Measurements from ENCODE around the gene NCR1.
"Not testable (repeated sequence)": the region's sequence is repeated elsewhere in the genome, so short reads cannot be mapped to it uniquely, and the experiment has no call there.

The NCR1 gene, protein sequence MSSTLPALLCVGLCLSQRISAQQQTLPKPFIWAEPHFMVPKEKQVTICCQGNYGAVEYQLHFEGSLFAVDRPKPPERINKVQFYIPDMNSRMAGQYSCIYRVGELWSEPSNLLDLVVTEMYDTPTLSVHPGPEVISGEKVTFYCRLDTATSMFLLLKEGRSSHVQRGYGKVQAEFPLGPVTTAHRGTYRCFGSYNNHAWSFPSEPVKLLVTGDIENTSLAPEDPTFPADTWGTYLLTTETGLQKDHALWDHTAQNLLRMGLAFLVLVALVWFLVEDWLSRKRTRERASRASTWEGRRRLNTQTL

DNA sequence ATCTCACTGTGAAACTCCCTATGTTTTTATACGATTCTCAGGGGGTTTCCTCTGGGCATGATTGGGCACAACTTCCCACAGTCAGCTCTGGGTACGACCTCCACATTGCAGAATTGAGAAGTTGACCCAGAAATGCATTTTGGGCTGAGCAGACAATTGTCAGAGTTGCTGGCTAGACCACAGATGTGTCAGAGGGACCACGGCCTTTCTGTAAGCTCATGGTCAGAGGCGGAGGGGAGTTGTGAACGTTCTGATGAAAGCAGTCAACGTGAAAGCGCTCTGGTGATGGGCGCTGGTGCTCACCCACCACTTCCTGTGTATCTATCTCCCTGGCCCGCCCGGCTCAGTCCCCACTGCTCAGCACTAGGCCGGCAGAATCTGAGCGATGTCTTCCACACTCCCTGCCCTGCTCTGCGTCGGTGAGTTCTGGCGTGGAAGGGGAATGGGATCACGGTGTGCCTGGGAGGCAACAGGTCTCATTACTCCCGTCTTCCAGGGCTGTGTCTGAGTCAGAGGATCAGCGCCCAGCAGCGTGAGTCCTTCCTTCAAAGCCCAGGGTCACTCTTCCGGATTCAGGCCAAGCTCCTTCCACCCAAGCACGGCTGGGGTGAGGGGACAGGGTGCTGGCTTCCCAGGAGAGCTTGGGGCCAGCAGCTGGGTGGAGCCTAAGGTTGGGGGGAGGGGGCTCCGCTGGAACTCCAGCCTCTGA lies at the start of gene NCR1:
TSS of gene NCR1 (plus strand) at position 346 of the 709 bp plus-strand sequence. CDS start at position 386, 40 bp downstream.
- DNase-seq (ENCODE audit: low read depth) = no peak
- no peak within 1 kb of the TSS for H3K4me3 ChIP-seq (ENCODE audit: low read depth, low read length)
- TF ChIP-seq, protein P1, sequence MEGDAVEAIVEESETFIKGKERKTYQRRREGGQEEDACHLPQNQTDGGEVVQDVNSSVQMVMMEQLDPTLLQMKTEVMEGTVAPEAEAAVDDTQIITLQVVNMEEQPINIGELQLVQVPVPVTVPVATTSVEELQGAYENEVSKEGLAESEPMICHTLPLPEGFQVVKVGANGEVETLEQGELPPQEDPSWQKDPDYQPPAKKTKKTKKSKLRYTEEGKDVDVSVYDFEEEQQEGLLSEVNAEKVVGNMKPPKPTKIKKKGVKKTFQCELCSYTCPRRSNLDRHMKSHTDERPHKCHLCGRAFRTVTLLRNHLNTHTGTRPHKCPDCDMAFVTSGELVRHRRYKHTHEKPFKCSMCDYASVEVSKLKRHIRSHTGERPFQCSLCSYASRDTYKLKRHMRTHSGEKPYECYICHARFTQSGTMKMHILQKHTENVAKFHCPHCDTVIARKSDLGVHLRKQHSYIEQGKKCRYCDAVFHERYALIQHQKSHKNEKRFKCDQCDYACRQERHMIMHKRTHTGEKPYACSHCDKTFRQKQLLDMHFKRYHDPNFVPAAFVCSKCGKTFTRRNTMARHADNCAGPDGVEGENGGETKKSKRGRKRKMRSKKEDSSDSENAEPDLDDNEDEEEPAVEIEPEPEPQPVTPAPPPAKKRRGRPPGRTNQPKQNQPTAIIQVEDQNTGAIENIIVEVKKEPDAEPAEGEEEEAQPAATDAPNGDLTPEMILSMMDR (IDR thresholded peaks at IDR 0.05; ENCODE audit: low read depth, low read length, missing control alignments) = no peak
- in situ Hi-C loops (cut with HindIII; ENCODE audit: low sequenced_read_pairs) = no loop called here

DNA sequence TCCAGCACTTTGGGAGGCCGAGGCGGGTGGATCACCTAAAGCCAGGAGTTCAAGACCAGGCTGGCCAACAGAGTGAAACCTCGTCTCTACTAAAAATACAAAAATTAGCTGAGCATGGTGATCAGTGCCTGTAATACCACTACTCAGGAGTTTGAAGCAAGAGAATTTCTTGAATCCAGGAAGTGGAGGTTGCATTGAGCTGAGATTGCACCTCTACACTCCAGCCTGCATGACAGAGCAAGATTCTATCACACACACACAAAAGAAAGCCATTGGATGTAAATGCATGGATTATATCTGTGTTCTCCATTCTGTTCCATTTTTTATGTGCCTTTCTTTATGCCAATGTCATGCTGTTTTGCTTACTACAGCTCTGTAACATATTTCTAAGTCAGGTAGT lies 47.5 kb upstream of the NCR1 start:
- in situ Hi-C loops (cut with HindIII; ENCODE audit: low sequenced_read_pairs); H3K4me3 ChIP-seq (ENCODE audit: low read depth, low read length); DNase-seq (ENCODE audit: low read depth): not testable (repeated sequence)

GRCh38 chr19:54859421-54859820 lies 46.5 kb upstream of the NCR1 start:
- H3K4me3 ChIP-seq (ENCODE audit: low read depth, low read length); in situ Hi-C loops (cut with HindIII; ENCODE audit: low sequenced_read_pairs); DNase-seq (ENCODE audit: low read depth): not testable (repeated sequence)

GRCh38 chr19:54863459-54863858 lies 42.5 kb upstream of the NCR1 start:
- H3K4me3 ChIP-seq (ENCODE audit: low read depth, low read length); DNase-seq (ENCODE audit: low read depth); in situ Hi-C loops (cut with HindIII; ENCODE audit: low sequenced_read_pairs): not testable (repeated sequence)

GRCh38 chr19:54871696-54872095 lies 34.3 kb upstream of the NCR1 start:
- H3K4me3 ChIP-seq (ENCODE audit: low read depth, low read length) = no peak overlapping the region
- TF ChIP-seq, protein P1 (IDR thresholded peaks at IDR 0.05; ENCODE audit: low read depth, low read length, missing control alignments) = no peak
- in situ Hi-C loops (cut with HindIII; ENCODE audit: low sequenced_read_pairs) = no loop called here
- no peak for DNase-seq (ENCODE audit: low read depth)

DNA sequence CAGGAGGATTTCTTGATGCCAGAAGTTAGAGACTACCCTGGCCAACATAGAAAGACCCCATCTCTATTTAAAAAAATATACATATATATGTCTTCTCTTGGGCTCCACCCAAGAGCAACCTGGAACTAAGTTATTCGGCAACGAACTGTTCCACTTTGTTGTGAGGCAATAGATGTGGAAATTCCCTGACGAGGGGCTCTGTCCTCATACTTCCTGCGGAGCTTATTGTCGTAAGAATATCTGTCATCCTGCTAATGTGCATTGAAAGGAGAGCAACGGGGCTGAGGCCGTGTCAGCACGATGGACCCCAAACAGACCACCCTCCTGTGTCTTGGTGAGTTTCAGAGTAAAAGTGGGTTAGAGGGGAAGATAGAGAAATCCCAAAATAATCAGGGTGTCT lies 32.0 kb upstream of the NCR1 start, which contains the start of gene FCAR:
TSS of gene FCAR (plus strand) at position 246 of the 400 bp plus-strand sequence. CDS start at position 301, 55 bp downstream.
- in situ Hi-C loops (cut with HindIII; ENCODE audit: low sequenced_read_pairs) = no loop called here
- no peak for DNase-seq (ENCODE audit: low read depth)
- no peak within 1 kb of the TSS for H3K4me3 ChIP-seq (ENCODE audit: low read depth, low read length)
- TF ChIP-seq, protein P1 (IDR thresholded peaks at IDR 0.05; ENCODE audit: low read depth, low read length, missing control alignments) = no peak

- no peak overlapping the region for H3K4me3 ChIP-seq (ENCODE audit: low read depth, low read length)
- TF ChIP-seq, protein P1 (IDR thresholded peaks at IDR 0.05; ENCODE audit: low read depth, low read length, missing control alignments) = no peak
- no peak for DNase-seq (ENCODE audit: low read depth)
- in situ Hi-C loops (cut with HindIII; ENCODE audit: low sequenced_read_pairs) = no loop called here
Measured at GRCh38 chr19:54875506-54875905, 30.4 kb upstream of the NCR1 start.

DNA sequence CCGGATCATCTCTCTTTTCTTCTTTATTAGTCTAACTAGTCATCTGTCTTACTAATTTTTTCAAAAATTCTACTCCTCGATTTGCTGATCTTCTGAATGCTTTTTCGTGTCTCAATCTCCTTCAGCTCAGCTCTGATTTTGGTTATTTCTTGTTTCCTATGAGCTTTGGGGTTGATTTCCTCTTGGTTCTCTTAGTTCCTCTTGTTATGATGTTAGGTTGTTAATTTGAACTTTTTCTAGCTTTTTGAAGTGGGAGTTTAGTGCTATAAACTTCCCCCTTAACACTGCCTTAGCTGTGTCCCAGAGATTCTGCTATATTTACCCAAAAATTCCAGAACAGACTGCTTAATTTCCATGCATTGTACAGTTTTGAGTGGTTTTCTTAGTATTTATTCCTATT lies 28.5 kb upstream of the NCR1 start:
- no peak overlapping the region for H3K4me3 ChIP-seq (ENCODE audit: low read depth, low read length)
- in situ Hi-C loops (cut with HindIII; ENCODE audit: low sequenced_read_pairs) = no loop called here
- TF ChIP-seq, protein P1 (IDR thresholded peaks at IDR 0.05; ENCODE audit: low read depth, low read length, missing control alignments) = no peak
- DNase-seq (ENCODE audit: low read depth) = no peak
